ENCODE measurements around the gene CXCR4.

DNA sequence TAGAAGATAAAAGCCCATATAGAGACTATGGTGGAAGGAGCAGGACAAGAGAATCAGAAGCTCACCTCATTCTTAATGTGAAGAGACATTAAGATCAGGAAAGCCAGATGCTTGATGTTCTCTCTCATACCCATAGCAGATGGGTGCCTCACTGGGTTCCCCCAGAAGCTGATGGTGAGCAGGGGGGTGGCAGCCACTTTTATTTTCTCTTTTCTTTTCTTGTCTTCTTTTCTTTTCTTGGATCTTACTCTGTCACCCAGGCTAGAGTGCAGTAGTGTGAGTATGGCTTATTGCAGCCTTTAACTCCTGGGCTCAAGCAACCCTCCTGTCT lies 14.8 kb upstream of the CXCR4 start:
- TF ChIP-seq, protein P1, sequence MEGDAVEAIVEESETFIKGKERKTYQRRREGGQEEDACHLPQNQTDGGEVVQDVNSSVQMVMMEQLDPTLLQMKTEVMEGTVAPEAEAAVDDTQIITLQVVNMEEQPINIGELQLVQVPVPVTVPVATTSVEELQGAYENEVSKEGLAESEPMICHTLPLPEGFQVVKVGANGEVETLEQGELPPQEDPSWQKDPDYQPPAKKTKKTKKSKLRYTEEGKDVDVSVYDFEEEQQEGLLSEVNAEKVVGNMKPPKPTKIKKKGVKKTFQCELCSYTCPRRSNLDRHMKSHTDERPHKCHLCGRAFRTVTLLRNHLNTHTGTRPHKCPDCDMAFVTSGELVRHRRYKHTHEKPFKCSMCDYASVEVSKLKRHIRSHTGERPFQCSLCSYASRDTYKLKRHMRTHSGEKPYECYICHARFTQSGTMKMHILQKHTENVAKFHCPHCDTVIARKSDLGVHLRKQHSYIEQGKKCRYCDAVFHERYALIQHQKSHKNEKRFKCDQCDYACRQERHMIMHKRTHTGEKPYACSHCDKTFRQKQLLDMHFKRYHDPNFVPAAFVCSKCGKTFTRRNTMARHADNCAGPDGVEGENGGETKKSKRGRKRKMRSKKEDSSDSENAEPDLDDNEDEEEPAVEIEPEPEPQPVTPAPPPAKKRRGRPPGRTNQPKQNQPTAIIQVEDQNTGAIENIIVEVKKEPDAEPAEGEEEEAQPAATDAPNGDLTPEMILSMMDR (conservative IDR thresholded peaks at IDR 0.05; ENCODE audit: low read length), result no peak
- no peak for TF ChIP-seq EZH2phosphoT487 (IDR thresholded peaks at IDR 0.05; ENCODE audit: borderline replicate concordance)

Data from Loucy (cell line).